GM12875 (cell line): ENCODE results near the gene CD96.

ENCODE experiments used
- H3K4me3 ChIP-seq: one replicate; pipeline ENCODE4 v1.5.1; 2011; ENCODE audit warnings: low read depth, low read length, control low read depth
- TF ChIP-seq, protein P1 (sequence below): IDR thresholded peaks from 2 replicates; pipeline ENCODE4 v1.5.1; 2011; ENCODE audit warnings: low read depth, mild to moderate bottlenecking, control low read depth, inconsistent platforms, low read length, moderate library complexity, borderline replicate concordance; ENCODE audit not compliant: insufficient read depth

CD96 gene

DNA sequence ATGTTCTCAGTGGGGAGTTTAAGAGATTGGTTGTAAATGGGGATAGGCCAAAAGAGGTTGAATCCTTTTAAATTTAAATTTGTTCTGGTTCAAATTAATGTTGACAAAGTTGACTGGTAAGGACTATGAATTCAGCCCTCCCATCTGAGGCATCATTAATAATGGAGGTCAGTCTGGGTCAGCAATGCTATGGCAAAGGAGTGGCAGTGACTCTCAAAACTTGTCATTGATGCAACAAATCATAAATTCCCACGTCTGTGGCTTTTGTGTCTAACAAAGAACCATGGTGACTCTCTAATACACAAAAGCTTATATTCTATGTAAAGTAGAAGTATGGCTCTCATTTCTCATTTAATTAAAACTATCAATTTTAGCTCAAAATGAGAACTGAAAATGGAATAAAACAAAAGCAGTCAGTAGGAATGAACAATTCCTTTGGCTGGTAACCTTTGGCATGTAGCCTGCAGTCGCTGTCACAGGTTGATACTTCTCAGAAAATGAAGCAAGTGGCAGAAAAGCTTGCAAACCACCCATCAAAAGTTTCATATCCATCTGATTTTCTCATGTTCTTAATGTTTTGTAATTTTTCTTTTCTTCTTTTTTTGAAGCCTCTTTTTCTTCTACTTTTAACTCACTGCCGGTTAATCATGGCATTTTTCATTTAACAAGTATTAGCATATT lies 65.4 kb downstream of the CD96 start:
- TF ChIP-seq, protein P1, sequence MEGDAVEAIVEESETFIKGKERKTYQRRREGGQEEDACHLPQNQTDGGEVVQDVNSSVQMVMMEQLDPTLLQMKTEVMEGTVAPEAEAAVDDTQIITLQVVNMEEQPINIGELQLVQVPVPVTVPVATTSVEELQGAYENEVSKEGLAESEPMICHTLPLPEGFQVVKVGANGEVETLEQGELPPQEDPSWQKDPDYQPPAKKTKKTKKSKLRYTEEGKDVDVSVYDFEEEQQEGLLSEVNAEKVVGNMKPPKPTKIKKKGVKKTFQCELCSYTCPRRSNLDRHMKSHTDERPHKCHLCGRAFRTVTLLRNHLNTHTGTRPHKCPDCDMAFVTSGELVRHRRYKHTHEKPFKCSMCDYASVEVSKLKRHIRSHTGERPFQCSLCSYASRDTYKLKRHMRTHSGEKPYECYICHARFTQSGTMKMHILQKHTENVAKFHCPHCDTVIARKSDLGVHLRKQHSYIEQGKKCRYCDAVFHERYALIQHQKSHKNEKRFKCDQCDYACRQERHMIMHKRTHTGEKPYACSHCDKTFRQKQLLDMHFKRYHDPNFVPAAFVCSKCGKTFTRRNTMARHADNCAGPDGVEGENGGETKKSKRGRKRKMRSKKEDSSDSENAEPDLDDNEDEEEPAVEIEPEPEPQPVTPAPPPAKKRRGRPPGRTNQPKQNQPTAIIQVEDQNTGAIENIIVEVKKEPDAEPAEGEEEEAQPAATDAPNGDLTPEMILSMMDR: no peak

DNA sequence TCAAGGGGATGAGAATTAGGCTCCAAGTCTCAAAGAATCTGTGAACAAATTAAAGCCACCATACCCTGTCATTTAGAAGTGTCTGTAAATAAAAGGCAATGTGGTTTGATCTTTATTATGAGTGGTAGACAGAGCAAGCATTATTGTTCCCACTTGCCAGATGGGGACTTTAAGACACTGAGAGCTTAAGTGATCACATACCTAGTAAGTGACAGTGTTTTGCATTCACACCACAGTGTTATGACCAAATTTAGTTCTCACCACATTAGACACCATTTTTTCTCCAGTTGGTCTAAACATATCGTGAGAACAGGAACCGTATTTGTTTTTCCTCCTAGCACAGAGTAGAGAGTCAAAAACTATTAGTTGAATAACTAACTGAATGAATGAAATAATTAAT lies 66.4 kb downstream of the CD96 start:
- TF ChIP-seq, protein P1: no peak
- H3K4me3 ChIP-seq: no peak overlapping the region

More for the DNA sequence above, 65.4 kb downstream of the CD96 start:
- no peak overlapping the region for H3K4me3 ChIP-seq

- TF ChIP-seq, protein P1: no peak
Observed at GRCh38 chr3:111609700-111610099, 67.7 kb downstream of the CD96 start.

DNA sequence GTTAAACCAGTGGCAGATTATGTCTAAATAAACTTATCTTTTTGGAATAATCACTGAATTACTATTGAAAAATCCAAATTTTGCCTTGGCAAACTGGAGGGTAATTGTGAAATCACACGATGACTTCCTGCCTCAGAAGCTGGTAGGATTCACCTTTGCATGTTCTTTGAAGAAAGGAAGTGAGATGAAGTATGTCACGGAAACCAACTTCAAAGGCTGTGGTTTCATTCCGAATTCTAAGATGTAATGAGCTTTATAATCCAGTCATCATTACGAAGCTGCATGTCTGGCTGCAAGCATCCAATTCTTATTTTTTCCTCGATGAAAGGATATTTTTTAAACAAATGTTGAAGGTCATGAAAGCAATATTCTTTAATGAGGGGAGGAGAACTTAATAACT lies 68.2 kb downstream of the CD96 start:
- H3K4me3 ChIP-seq: no peak overlapping the region
- TF ChIP-seq, protein P1: no peak

More at GRCh38 chr3:111609700-111610099, 67.7 kb downstream of the CD96 start:
- H3K4me3 ChIP-seq: no peak overlapping the region

GRCh38 chr3:111610612-111611054 lies 68.6 kb downstream of the CD96 start:
- H3K4me3 ChIP-seq: no peak overlapping the region
- TF ChIP-seq, protein P1: no peak

DNA sequence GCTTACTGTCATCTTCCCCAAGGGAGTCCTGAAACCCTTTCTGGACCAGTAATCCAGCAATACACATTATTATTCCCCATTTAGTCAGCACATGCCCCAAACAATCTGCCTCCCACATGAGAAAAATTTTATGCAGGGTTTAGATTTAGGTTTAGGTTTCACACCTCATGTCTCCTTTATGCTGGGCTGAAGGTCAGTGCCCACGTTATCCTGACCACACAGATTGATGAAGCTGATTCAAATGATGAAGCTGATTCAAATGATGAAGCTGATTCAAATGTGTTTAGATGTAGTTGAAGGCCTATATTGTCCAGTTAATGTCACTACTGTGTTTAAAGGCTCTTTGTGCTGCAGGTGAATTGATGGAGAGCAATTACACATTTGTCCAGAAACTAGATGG lies 71.3 kb downstream of the CD96 start:
- TF ChIP-seq, protein P1: no peak
- H3K4me3 ChIP-seq: no peak overlapping the region

DNA sequence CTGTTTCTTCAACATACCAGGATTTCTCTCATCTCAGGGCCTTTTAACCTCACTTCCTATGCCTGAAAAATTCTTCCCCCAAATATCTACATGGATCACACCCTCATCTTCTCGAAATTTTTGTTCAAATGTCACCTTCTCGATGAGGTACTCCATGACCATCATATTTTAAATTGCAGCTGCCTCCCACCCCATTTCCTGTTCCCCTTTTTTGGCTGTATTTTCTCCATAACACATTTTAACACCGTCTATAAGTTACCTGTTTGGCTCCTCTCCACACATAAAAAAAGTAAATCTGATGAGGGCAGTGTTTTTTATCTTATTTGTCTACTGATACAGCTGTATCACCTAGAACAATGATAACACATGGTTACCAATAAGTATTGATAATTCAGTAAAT lies 73.9 kb downstream of the CD96 start:
- no peak overlapping the region for H3K4me3 ChIP-seq
- TF ChIP-seq, protein P1: no peak
